Lower lobe of right lung (tissue), 2 donors: ENCODE data around the gene RSL24D1. TPM values are rescaled to one million over a fixed set of nuclear protein-coding genes. Genes with fewer than 3 reads are reported as not detected.
A peak's percentile ranks its signal among the peaks of the same experiment; 100 is the strongest.

Experiments
- ATAC-seq, 2 donors: fragments of 200-7000 bp; cut with Tn5 transposase; one replicate each; pipeline ENCODE4 v1.9.1; 2020 to 2022; ENCODE audit warnings: mild to moderate bottlenecking in 2 of 2, moderate library complexity in 2 of 2
- DNase-seq: peaks from one replicate; pipeline ENCODE4 v3.0.0-alpha.2; 2020
- H3K27ac ChIP-seq: fragments of 200-600 bp; one replicate; pipeline ENCODE4 v1.8.0; 2022
- H3K27me3 ChIP-seq: fragments of 200-600 bp; one replicate; pipeline ENCODE4 v1.8.0; 2022; ENCODE audit warnings: low read depth
- H3K36me3 ChIP-seq: fragments of 200-600 bp; one replicate; pipeline ENCODE4 v1.8.0; 2022; ENCODE audit warnings: mild to moderate bottlenecking
- H3K4me1 ChIP-seq: fragments of 200-600 bp; one replicate; pipeline ENCODE4 v1.8.0; 2022
- H3K4me3 ChIP-seq: fragments of 200-600 bp; one replicate; pipeline ENCODE4 v1.8.0; 2022; ENCODE audit warnings: mild to moderate bottlenecking
- H3K9me3 ChIP-seq: fragments of 200-600 bp; one replicate; pipeline ENCODE4 v1.8.0; 2022
- CTCF ChIP-seq: fragments of 200-600 bp; IDR thresholded peaks from one replicate; pipeline ENCODE4 v1.8.0; 2022; ENCODE audit warnings: antibody characterized with exemption, mild to moderate bottlenecking
- intact Hi-C: fragments of 100-400 bp; cut with DNase I; formaldehyde crosslinking; loops from one replicate; pipeline ENCODE4 v1.11.0; 2022
- total RNA-seq: library from RNA; stranded (reverse); fragmentation: NEBNext Ultra II Directional; extraction: Animal tissue kit (Norgen Biotek cat#: 25700); gene quantifications from one replicate; pipeline ENCODE4 v1.2.1, GENCODE V29; 2021
- donor health status: DM: no; HTN: yes; CAD: no; lungs with severe emphysema.

The RSL24D1 gene
- total RNA-seq, 1 donor from 2014 or later = 64.6 TPM

GRCh38 chr15:55224892-55225291, 28.2 kb upstream of the RSL24D1 start:
- no peak overlapping the region for H3K4me3 ChIP-seq
- H3K9me3 ChIP-seq = no peaks in the 10 kb centered on the region
- intact Hi-C loops = no loop called here
- H3K36me3 ChIP-seq = peaks cover 19% of the 10 kb centered on the region
- DNase-seq (no peak), ATAC-seq (peak; percentile 15 to 25)
- H3K4me1 ChIP-seq = peaks cover 40% of the 10 kb centered on the region
- no peak for TF ChIP-seq CTCF
- H3K27ac ChIP-seq = no peak overlapping the region
- H3K27me3 ChIP-seq = no peaks in the 10 kb centered on the region

GRCh38 chr15:55222588-55222987, 25.8 kb upstream of the RSL24D1 start:
- H3K27ac ChIP-seq = peak overlapping the region; percentile 82
- ATAC-seq = no peak

GRCh38 chr15:55221090-55222011, 24.6 kb upstream of the RSL24D1 start:
- H3K27me3 ChIP-seq = no peaks in the 10 kb centered on the region
- no peaks in the 10 kb centered on the region for H3K9me3 ChIP-seq
- no peak for TF ChIP-seq CTCF
- peak overlapping the region; percentile 82 for H3K27ac ChIP-seq
- no peak overlapping the region for H3K4me3 ChIP-seq
- peaks cover 16% of the 10 kb centered on the region for H3K36me3 ChIP-seq
- intact Hi-C loops = no loop called here
- ATAC-seq = peak; percentile 89 to 90
- no peak for DNase-seq
- H3K4me1 ChIP-seq = peaks cover 55% of the 10 kb centered on the region

More at GRCh38 chr15:55222588-55222987, 25.8 kb upstream of the RSL24D1 start:
- H3K4me3 ChIP-seq = no peak overlapping the region
- H3K36me3 ChIP-seq = peaks cover 16% of the 10 kb centered on the region
- no peaks in the 10 kb centered on the region for H3K27me3 ChIP-seq
- H3K4me1 ChIP-seq = peaks cover 51% of the 10 kb centered on the region
- intact Hi-C loops = no loop called here
- TF ChIP-seq CTCF = no peak
- no peaks in the 10 kb centered on the region for H3K9me3 ChIP-seq
- no peak for DNase-seq

GRCh38 chr15:55220606-55221005, 23.9 kb upstream of the RSL24D1 start:
- no peaks in the 10 kb centered on the region for H3K9me3 ChIP-seq
- DNase-seq = no peak
- H3K36me3 ChIP-seq = peaks cover 16% of the 10 kb centered on the region
- no peaks in the 10 kb centered on the region for H3K27me3 ChIP-seq
- H3K27ac ChIP-seq = peak overlapping the region; percentile 82
- peaks cover 55% of the 10 kb centered on the region for H3K4me1 ChIP-seq
- intact Hi-C loops = no loop called here
- no peak for ATAC-seq
- no peak for TF ChIP-seq CTCF
- H3K4me3 ChIP-seq = no peak overlapping the region

DNA sequence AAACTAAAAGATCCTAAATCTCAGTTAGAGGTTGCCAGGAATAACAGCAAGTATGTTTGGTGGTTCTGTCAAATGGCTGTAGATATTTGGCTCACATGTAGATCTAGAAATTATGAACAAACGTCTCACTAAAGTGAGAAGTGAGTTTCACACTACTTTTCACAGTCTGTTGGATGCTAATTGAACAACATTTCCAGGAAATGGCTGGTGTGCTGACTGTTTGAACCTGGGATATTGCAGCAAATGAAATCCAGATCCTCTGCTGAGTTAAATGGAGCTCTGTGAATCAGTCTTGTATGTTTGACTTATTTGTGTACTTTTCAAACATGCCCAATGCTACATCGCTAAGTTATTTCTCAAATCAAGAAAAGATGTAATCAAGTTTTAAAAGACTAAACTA, 21.3 kb upstream of the RSL24D1 start:
- DNase-seq (no peak), ATAC-seq (no peak)
- no peaks in the 10 kb centered on the region for H3K9me3 ChIP-seq
- intact Hi-C loops = loop anchor here (5.0 kb wide), 1 partner anchor 74 kb away; no protein-coding TSS in a partner anchor
- TF ChIP-seq CTCF = no peak
- H3K4me3 ChIP-seq = no peak overlapping the region
- H3K4me1 ChIP-seq = peaks cover 46% of the 10 kb centered on the region
- no peak overlapping the region for H3K27ac ChIP-seq
- no peaks in the 10 kb centered on the region for H3K27me3 ChIP-seq
- peaks cover 4% of the 10 kb centered on the region for H3K36me3 ChIP-seq
